Measurements from ENCODE around the gene MBTPS2. TPM values are rescaled to one million over a fixed set of nuclear protein-coding genes. Genes with fewer than 3 reads are reported as not detected.
"Not testable (repeated sequence)": the region's sequence is repeated elsewhere in the genome, so short reads cannot be mapped to it uniquely, and the experiment has no call there.

Gene MBTPS2
- polyA plus RNA-seq, 5 donors, result 17.5 to 29.1 (median 24.9) TPM

DNA sequence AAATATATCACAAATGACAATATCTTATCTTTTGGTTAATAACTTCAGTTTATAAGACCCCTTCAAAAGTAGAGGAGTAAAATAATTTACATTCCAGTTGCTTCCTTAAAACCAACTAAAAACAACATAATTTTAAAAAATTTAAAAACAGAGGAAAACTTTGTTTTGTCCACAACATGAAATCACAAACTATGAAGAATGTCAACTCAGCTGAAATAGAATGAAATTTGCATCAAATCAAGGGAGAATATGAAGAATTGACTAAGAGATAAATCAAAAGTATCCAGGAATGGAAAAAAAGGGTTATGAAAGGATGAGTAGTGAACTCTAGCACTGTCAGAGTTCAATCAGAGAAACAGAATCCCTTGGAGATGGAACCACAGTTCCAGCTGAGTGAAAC is 14.2 kb downstream of the MBTPS2 start:
- DNase-seq, result no peak

DNA sequence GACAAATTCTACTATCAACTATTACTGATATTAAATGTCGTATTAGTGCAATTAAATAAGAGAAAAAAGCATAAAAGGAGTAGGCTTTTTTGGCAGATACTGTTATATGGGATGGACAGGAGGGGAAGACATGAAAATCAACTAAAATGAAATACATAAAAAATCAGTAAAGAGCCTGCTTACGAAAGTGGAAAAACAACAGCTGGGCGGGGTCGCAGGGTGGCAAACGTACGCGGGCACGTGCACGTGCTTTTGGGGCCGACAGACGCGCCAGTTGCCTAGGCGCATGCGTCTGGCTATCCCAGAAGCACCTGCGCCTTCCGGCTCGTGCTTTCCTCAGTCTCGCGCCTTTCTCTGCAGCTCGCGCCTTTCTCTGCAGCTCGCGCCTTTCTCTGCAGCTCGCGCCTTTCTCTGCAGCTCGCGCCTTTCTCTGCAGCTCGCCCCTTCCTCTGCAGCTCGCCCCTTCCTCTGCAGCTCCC is 16.6 kb downstream of the MBTPS2 start, which contains the start of gene YY2:
Gene YY2 (plus strand): TSS at position 51 of the 479 bp plus-strand sequence. CDS start 498 bp downstream, outside the sequence.
- no peak for DNase-seq

DNA sequence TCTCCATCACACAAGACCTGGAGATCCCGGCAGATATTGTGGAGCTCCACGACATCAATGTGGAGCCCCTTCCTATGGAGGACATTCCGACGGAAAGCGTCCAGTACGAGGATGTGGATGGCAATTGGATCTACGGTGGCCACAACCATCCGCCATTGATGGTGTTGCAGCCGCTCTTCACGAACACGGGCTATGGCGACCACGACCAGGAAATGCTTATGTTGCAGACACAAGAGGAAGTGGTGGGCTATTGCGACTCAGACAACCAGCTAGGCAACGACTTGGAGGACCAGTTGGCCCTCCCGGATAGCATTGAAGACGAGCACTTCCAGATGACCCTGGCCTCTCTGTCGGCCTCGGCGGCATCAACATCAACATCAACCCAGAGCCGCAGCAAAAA is 17.1 kb downstream of the MBTPS2 start:
- no peak for DNase-seq

DNA sequence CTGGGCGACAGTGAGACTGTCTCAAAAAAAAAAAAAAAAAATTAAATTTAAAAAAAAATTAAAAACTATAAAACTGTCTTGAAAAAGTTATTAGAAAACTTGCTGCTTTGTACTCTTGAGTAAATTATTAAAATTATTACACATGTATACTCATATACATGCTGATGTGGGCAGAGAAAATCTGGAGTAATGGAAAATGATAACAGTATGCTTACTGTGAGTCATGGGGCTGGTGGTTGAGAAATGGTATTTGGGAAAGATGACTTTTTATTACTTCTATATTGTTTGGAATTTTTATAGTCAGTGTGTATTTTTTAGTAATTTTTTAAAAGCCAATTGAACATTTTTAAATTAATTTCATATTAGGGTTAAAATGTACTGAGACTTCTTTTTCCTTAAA is 23.8 kb downstream of the MBTPS2 start:
- DNase-seq, result no peak

DNA sequence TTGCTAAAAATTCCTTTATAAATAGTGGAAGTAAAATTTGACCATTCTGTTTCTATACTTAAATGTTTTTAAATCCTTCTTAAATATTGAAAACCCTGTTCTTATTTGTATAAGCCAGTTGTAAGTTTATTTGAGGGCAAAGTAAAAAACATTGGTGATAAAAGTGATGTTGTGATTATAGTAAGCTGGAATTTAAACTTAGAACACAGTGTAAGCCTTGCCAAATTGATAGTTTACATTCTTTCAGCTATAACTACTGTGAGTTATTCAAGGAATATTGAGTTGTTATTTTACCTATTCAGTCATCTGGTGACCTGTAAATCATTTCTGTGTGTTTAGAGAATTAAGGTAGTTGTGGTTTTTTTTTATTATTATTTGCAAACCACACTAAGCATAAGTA is 26.0 kb downstream of the MBTPS2 start:
- DNase-seq, result no peak

DNA sequence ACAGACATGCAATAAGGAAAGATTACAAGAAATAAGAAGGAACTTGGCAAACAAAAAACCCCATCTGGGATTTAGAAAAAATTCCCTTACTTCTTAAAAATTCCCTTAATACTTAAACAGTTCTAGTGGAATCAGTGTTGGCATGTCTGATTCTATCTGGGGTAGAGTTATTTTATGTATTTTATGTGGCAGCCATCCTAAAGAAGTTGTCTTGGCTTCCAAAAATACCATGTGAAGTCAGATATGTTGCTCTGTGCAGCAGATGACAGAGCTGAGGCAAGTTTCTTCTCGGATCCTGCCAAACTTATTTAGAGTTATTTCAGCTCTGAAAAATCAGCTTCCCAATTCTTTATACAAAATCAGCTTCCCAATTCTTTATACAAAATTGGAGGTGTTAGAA is 31.1 kb downstream of the MBTPS2 start:
- peak; percentile 6 to 9 for DNase-seq

DNA sequence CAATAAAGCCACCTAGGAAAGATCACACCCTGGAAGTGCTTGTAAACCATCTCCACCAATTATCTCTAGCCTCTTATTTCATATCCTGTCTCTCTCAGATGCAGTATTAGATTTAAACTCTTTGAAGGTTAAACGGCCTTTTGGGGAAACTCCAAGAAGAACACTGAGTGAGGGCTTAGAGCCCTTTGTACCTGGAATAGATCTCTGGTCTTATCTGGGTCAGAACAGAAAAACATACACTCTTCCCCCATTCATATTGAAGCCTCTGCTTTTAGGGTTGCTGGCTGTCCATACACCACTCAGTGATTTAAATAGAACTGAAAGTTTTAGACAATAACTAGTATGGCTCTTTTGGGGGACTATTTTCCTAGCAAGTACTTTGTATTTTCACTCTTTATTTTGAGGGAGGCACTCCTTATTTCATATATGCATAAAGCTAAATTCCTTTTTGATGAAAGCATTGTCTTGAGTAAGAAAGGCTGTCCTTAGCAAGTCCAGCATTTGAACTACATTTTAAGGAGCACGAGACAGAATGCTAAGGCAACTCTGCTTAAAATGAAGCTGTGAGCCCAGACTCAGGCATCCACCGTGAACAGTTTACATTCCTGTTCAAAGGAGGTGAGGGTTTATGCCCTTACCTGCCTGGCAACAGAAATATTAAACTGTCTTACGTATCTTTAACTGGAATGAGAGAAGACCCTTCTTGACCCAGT is 33.8 kb downstream of the MBTPS2 start:
- DNase-seq, result no peak

DNA sequence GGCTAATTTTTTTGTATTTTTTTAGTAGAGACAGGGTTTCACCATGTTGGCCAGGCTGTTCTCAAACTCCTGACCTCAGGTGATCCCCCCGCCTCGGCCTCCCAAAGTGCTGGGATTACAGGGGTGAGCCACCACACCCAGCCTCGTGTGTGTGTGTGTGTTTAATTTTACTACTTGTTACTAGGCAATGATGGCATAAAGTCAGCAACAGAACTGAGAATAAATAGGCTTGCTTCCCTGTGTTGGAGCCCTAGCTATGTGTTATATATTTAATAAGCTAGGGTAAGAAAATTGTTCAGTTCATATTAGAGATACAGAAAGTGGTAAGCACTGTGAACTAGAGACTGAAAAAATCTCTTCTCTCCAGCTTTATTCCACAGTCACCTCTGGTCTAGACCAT is 34.8 kb downstream of the MBTPS2 start:
- DNase-seq, result not testable (repeated sequence)

DNA sequence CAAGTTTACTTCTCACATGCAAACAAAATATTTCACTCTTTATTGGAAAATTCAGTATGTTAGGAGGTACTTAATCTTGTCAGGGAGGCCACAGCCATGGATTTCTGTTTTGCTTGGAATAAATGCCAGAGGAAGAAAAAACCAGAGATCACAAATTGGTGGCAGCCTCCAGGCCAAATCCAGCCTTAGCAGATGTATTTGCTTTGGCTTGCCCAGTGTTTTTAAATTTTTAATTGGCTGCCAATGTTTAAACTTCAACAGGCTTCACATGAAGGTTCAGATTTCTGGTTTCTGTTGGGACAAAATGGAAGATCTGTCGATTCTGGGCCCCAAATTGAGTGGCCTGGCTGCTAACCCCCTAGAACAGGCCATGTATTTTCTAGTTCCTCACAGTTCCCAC is 35.6 kb downstream of the MBTPS2 start:
- no peak for DNase-seq

DNA sequence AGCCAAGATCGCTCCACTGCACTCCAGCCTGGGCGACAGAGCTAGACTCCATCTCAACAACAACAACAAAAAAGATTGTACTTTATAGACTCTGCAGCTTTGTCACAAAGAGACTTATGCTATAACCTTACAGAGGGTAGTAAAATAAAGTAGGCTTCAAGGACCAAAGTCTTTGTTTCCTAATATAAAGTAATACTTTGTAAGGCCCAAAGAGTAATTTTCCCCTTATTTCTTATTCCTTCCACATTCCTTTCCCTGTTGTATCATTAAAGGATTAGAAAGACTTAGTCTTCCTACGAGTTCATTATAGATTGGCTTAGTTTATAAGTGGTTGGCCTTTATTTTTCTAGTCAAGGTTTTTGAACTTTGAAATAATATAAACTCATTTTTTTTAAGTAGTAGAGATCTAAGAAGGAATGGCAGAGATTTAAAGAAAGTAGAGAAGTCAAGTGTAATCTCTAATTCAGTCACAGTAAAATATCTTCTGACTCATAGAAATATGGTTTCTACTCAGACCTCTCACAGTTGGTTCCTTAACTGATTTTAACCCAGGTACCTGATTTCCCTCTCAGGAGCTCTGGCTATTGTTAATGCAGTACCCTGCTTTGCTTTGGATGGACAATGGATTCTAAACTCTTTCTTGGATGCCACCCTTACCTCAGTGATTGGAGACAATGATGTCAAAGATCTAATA is 42.6 kb downstream of the MBTPS2 start:
- DNase-seq, result no peak

DNA sequence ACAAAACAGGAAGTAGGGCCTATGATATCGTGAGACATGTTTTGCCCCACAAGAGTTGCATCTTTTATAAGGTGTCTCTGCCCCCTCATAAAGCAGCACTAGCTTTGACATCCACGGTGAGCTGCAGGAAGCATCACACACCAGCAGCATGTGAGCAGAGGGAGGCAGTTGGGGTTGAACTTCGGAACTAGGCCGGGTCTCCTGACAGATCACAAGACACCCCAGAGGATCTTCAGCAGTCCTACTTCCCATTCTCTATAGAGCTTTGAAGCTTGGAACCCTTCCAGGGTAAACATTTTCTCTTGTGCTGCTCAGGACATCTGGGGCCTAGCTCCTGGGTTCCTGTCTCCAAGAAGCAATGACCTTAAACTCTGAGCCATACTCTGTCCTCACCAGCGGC is 43.8 kb downstream of the MBTPS2 start:
- DNase-seq, result no peak

DNA sequence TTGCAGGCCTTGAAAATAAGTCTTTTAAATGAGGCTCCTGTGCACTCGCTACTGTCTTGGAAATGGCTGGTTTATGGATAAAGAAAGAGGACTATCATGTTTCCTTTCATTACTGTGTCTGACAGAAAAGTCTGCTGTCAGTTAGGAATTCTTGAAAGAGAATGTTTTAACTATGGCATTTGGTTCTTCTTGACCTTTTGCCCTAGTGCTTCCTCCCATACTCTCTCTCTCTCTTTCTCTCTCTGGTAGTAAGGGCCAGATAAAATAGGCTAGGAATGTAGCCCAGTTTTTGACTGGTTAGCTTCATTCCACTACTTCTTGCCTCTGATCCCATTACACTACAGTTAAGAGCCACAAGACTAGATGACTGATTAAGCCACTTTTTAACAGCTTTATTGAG is 46.2 kb downstream of the MBTPS2 start:
- no peak for DNase-seq

DNA sequence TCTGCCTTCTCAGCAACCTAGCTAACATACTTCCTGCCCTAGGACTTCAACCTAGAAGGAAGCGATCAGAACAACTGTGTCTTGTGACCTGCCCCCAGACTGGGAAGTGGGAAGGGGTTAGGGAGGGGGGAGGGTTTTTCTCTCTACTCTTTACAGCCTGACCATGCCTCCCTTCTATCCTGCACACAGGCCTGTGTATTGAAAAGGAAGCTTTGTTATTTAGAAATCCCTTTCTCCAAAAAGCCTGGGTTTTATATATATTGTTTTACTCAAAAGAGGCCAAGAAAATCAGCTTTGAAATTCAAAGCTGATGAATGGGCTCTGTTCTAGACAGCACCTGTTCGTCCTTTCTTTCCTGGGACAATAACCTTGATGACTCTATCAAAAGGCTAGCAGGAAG is 65.9 kb downstream of the MBTPS2 start:
- DNase-seq, result no peak

DNA sequence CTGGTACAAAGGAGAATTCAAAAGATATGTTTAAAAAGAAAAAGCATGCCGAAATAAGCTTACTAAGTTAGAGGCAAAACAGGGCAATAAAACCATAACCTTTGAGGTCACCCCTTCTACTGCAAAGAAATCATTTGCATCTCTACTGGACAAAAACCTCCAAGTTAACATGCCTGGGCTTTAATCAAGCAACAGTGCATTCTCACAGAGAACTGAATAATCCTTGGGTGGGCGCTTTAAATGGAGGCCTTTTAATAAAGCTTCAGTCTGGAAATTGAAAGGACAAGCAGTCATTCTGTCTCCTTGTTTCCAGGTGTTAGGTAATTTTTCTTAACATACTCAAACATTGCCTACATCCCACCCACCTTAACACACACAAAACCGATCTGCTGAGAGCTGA is 66.5 kb downstream of the MBTPS2 start:
- no peak for DNase-seq

DNA sequence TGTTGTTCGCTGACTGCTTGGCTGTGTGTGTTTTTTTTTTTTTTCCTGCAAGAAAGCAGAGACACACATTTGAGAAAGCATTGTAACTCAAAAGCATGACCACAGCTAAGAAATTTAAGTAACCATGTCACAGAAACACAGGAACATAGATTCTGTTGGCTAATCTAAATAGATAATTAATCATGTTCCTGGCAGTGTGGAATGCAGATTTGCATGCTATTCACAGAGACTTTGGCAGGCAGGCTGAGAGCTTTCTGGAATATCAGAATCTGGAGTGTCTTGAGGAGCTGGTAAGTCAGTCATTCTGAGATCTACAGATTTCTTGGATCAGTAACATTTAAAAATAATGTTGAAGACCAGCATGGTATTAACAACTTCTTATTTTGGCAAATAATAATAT is 67.8 kb downstream of the MBTPS2 start:
- DNase-seq, result no peak

DNA sequence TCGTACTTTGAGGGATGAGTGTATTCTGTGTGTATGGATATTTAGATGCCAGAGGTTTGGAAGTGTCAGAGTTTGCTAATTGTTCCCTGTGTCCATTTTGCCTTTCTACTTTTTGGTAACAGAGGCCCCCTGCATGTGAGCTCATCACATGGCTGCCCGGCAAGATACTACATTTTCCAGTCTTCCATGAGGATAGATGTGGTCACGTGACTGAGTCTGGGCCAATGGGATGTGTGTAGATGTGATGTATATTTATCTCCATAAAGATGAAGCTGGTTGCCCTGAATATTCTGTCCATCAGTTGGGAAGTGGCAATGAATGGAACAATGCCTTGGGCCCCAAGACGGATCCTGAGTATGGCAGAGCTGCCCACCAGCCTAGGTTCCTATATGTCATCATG is 72.1 kb downstream of the MBTPS2 start:
- no peak for DNase-seq

DNA sequence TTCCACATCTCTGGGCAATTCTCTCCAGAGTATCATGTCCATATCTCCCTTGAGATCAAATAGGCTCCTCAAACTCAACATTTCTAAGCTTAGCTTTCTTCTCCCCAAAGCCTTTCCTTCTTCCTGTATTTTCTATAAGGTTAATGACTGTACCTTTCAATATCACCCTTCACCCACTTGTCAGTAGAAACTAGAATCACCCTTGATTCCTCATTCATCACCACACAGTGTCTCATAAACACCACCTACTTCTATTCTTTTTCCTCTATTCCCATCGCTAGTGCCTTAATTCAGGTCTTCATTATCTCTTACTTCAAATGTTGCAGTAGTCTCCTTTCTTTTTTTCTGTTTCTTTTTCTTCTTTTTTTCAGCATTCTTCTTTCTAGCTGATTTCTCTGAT is 72.8 kb downstream of the MBTPS2 start:
- DNase-seq, result no peak

DNA sequence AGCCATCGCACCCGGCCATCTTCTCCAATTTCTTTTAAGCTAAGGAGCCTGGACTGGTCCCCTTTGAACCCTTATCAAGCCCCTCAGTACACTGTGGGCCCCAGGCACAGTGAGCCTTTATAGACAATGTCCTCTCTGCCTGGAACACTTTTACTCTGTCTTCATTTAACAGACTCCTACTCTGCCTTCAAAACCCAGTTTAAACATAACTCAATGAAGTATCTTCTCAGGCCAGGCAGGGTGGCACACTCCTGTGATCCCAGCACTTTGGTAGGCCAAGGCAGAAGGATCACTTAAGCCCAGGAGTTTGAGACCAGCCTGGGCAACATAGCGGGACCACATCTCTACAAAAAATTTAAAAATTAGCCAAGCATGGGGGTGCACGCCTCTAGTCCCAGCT is 73.6 kb downstream of the MBTPS2 start:
- no peak for DNase-seq

DNA sequence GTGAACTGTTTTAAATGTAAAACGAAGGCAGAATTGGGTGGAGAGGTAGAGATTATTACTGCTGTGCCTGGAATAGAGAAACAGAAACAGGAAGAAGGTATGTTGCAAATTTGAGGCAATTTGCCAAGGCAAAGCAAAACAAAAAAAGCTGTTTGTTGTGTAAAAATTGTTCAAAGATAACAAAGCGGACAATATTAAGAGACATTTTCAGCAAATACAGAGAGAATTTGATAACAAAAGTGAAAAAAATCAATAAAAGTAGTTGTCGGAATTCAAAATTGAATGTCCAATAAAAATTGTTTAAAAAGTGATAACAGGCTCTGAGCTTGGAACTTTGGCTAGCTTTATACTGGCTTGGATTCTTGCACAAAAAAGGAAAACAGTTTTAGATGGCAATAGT is 86.7 kb downstream of the MBTPS2 start:
- DNase-seq, result no peak

DNA sequence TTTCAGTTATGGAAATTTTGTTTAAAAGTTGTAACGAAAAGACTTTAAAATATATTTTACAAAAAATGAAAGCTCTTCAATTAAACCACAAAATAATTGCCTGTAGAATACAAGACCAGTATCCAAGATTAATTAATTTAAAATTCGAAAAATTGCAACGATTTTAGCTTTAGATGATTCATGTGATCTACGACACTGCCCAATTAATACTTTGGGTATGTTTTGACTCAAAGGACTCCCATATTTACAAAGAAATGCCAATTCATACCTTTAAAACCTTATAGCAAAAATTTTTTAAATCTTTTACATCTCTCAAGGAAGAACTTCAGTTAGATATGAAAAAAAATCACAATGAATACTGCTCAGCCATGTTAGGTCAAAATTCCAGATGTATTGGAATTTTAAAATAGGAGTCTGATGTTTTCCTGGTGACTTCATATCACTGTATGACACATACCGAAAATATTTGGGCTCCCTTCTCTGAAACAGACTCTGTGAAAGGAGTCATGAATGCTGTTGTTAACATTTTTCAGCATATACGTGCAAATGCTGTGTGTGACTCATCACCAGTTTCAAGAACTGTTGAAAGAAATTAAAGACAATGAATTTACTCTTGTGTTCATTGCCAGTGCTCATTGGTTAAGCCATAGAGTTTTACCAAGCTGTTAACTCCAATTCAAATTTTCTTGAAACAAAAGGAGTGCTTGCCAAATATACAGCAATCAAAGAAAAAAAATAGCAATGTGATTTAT is 87.3 kb downstream of the MBTPS2 start:
- no peak for DNase-seq

DNA sequence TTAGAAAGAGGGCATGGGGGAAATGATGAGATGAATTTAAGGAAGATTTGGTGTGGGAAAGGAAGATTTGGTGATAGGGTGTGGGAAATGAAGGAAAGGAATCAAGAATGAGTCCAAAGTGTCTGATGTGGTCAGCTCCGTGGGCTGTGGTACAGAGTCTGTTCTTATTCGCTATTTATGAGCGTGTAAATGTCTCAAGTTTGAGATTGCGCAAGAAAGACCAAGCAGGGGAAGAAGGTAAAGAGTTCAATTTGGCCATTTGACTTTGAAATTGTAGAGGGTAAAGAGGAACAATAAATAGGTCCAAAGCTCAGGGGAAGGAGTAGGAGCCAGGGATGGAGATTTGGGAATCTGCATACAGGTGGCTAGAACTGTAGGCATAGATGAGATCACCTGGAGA is 89.8 kb downstream of the MBTPS2 start:
- DNase-seq, result no peak

DNA sequence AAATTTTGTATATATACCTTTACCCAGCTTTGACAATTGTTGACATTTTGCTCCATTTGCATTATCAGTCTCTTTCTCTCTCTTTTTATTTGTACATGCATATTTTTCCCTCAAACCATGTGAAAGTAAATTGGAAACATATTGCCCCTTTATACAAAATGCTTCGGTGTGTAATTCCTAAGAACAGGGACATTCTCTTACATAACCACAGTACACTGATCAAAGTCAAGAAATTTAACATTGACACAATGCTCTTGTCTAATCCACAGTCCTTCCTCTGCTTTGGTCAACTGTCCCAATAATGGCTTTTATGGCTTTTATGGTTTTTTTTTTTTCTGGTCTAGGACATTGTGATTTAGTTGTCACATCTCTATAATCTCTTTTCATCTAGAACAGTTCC is 91.6 kb downstream of the MBTPS2 start:
- DNase-seq, result no peak

Measured in right lung (tissue), 5 donors.